Mucosa of descending colon (tissue), 3 donors: ENCODE results near the gene TNIP1. TPM values are rescaled to one million over a fixed set of nuclear protein-coding genes. Genes with fewer than 3 reads are reported as not detected.

ENCODE experiments used
- ATAC-seq: fragments of 200-7000 bp; cut with Tn5 transposase; one replicate; pipeline ENCODE4 v1.9.1; 2020; ENCODE audit warnings: mild to moderate bottlenecking, moderate library complexity
- DNase-seq, 3 donors: peaks; one replicate each; pipeline ENCODE4 v3.0.0-alpha.2; 2020
- H3K36me3 ChIP-seq: fragments of 200-600 bp; one replicate; pipeline ENCODE4 v1.8.0; 2021; ENCODE audit warnings: low read depth, mild to moderate bottlenecking
- H3K4me1 ChIP-seq: fragments of 200-600 bp; one replicate; pipeline ENCODE4 v1.8.0; 2021; ENCODE audit warnings: low read depth, mild to moderate bottlenecking
- H3K4me3 ChIP-seq: fragments of 200-600 bp; one replicate; pipeline ENCODE4 v1.8.0; 2021; ENCODE audit warnings: mild to moderate bottlenecking
- H3K9me3 ChIP-seq: fragments of 200-600 bp; one replicate; pipeline ENCODE4 v1.8.0; 2021; ENCODE audit warnings: mild to moderate bottlenecking
- CTCF ChIP-seq: fragments of 200-600 bp; IDR thresholded peaks from one replicate; pipeline ENCODE4 v1.8.0; 2022; ENCODE audit warnings: antibody characterized with exemption, mild to moderate bottlenecking
- intact Hi-C, 2 donors: fragments of 100-400 bp; cut with DNase I in 1 of 2; cut with micrococcal nuclease in 1 of 2; formaldehyde crosslinking; loops; one replicate each; pipeline versions ENCODE4 v1.11.0 to v1.11.1; 2022; cut with DNase I, micrococcal nuclease
- total RNA-seq, 3 donors: library from RNA; stranded (reverse); fragmentation: NEBNext Ultra II Directional in 2 of 3; extraction: Animal tissue kit (Norgen Biotek cat#: 25700) in 2 of 3; gene quantifications; one replicate each; pipeline versions ENCODE4 v1.2.1 to v1.2.4, GENCODE V29; 2021 to 2023
- donor health status: DM: no; HTN: no; CAD: no; lungs with moderate emphysema.
- donor health status: DM: no; HTN: no; CAD: no.
- donor health status: DM: no; HTN: yes; CAD: no.

The TNIP1 gene
- total RNA-seq, 3 donors from 2014 or later, result 140 to 218 (median 156) TPM

- Histone ChIP-seq H3K36me3 (no peaks in the 10 kb centered on the region), H3K4me1 (no peaks in the 10 kb centered on the region), H3K9me3 (no peaks in the 10 kb centered on the region), H3K4me3 (no peak overlapping the region)
- ATAC-seq (no peak), DNase-seq (no peak)
- intact Hi-C loops, result loop anchor here in 1 of 2 donors (10.0 kb wide), 1 partner anchor 124 kb away; no protein-coding TSS in a partner anchor
- no peak for TF ChIP-seq CTCF
Measured at GRCh38 chr5:151121095-151121494, 40.3 kb upstream of the TNIP1 start.

DNA sequence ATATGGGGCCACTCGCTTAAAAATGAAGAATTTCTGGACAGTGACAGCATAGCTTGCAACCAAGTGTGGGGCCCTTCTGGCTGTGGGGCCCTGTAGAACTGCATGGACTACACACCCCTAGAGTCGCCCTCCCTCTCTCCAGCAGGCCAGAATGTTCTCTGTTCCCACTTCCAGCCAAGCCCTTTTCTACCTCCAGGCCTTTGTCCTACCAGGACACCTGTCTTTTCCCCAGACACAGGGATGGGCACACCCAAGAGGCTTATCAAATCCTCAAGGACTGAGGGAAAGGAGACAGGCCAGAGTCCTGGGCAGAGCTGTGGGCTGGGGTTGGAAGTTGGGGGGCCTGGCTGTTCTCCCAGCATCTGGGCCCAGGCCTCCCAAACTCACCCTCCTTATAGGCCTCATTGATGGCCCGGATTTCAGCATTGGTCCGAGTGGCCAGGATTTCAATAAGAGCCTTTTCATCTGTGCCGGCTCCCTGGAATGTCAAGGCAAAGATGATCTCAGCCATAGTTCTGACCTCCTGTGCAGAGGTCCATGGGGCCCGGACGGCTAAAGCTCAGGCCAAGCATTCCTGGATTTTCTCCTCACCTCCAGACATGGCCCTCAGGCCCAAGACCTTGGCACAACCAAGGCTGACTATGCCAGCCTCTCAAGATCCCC is 38.2 kb upstream of the TNIP1 start:
- no peak for TF ChIP-seq CTCF
- H3K9me3 ChIP-seq, result no peaks in the 10 kb centered on the region
- ATAC-seq, result peak; percentile 52
- intact Hi-C loops, result loop anchor here in 1 of 2 donors (5.0 kb wide), 1 partner anchor 67 kb away; no protein-coding TSS in a partner anchor
- peaks cover 8% of the 10 kb centered on the region for H3K4me1 ChIP-seq
- H3K4me3 ChIP-seq, result no peak overlapping the region
- H3K36me3 ChIP-seq, result no peaks in the 10 kb centered on the region
- DNase-seq, result no peak

DNA sequence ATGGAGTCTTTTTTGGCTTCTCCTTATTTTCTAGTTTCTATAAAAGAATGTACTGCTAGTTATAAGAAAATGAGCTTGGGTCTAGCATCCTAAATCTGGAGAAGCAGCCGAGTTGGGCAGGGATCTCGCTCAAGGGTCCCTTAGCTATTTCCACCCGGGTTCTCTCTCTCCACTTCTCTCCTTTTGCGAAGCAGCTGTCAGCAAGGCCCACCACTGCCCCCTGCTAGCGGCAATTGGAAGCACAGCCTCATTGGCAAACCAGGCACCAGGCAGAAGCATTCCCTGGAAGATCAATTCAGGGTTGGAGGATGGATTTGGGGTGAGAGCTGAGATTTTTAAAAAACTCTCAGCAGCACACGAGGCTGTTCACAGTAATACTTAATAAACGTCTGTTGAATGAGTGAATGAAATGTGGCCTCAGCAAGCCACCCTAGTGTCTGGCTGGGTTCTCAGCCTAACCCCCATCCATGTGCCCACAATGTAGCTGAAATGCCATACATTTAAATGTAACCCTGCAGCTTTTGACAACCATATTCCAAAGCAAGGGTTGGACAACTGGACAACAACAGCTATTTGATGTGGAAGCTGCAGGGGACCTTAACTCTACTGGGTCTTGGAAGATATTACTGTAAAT is 34.6 kb upstream of the TNIP1 start:
- no peaks in the 10 kb centered on the region for H3K36me3 ChIP-seq
- intact Hi-C loops, result loop anchor here (1.0 to 5.0 kb wide), 2 partner anchors 63 to 64 kb away; no protein-coding TSS in a partner anchor
- peak; percentile 85 for ATAC-seq

GRCh38 chr5:151113651-151114050 is 32.8 kb upstream of the TNIP1 start:
- no peak for TF ChIP-seq CTCF
- Histone ChIP-seq H3K9me3 (no peaks in the 10 kb centered on the region), H3K4me3 (no peak overlapping the region), H3K4me1 (peaks cover 13% of the 10 kb centered on the region), H3K36me3 (no peaks in the 10 kb centered on the region)
- intact Hi-C loops, result no loop called here
- ATAC-seq, result no peak
- no peak for DNase-seq

More for the DNA sequence above, 34.6 kb upstream of the TNIP1 start:
- TF ChIP-seq CTCF, result peak; percentile 87
- no peaks in the 10 kb centered on the region for H3K9me3 ChIP-seq
- H3K4me3 ChIP-seq, result no peak overlapping the region
- DNase-seq, result peak; percentile 79 to 90 (median 87)
- H3K4me1 ChIP-seq, result peaks cover 8% of the 10 kb centered on the region

GRCh38 chr5:151110992-151111391 is 30.2 kb upstream of the TNIP1 start:
- DNase-seq (no peak), ATAC-seq (no peak)
- no peak for TF ChIP-seq CTCF
- H3K36me3 ChIP-seq, result no peaks in the 10 kb centered on the region
- H3K4me1 ChIP-seq, result peaks cover 26% of the 10 kb centered on the region
- intact Hi-C loops, result no loop called here
- no peaks in the 10 kb centered on the region for H3K9me3 ChIP-seq
- no peak overlapping the region for H3K4me3 ChIP-seq
